H1 (cell line): ENCODE measurements around the gene PAWR. TPM values are rescaled to one million over a fixed set of nuclear protein-coding genes. Genes with fewer than 3 reads are reported as not detected.

Experiments
- BCL11A ChIP-seq, 2 experiments: IDR thresholded peaks; one replicate each; pipeline ENCODE4 v1.6.1; 2011; ENCODE audit warnings: low read depth in 2 of 2, low read length in 2 of 2, mild to moderate bottlenecking in 2 of 2
- CBX5 ChIP-seq: fragments of 300-800, 300-1000 bp; sonication (generic); IDR thresholded peaks from 2 replicates; pipeline ENCODE4 v1.7.1; 2016; ENCODE audit warnings: antibody characterized with exemption, low read length, low read depth
- CTCF ChIP-seq, 3 experiments: IDR thresholded peaks; 1 replicate in 2 of 3; 2 replicates in 1 of 3; pipeline versions ENCODE4 v1.5.1 to v1.6.1; 2011; ENCODE audit warnings: low read length in 3 of 3, mild to moderate bottlenecking in 3 of 3, inconsistent platforms in 2 of 3, low read depth in 1 of 3, moderate library complexity in 1 of 3; ENCODE audit not compliant: insufficient read depth in 1 of 3; ENCODE audit errors: control extremely low read depth in 1 of 3
- E2F6 ChIP-seq: IDR thresholded peaks from 2 replicates; pipeline ENCODE4 v1.6.1; 2012; ENCODE audit warnings: inconsistent platforms
- GTF2F1 ChIP-seq: IDR thresholded peaks from 2 replicates; pipeline ENCODE4 v1.6.1; 2012; ENCODE audit warnings: low read depth, low read length, improper control_type of control experiment, borderline replicate concordance
- NRF1 ChIP-seq: IDR thresholded peaks from 2 replicates; pipeline ENCODE4 v1.6.1; 2011; ENCODE audit warnings: mild to moderate bottlenecking, low read depth, low read length, improper control_type of control experiment
- PHF8 ChIP-seq: fragments of 200-600 bp; sonication (generic); conservative IDR thresholded peaks from 2 replicates; pipeline ENCODE4 v1.7.1; 2012; ENCODE audit warnings: low read depth, mild to moderate bottlenecking, inconsistent platforms, low read length, moderate library complexity
- POU5F1 ChIP-seq: IDR thresholded peaks from 2 replicates; pipeline ENCODE4 v1.6.1; 2011; ENCODE audit warnings: low read depth, mild to moderate bottlenecking, low read length, moderate library complexity
- SP2 ChIP-seq: IDR thresholded peaks from 2 replicates; pipeline ENCODE4 v1.6.1; 2012; ENCODE audit warnings: mild to moderate bottlenecking, low read length, inconsistent platforms
- TEAD4 ChIP-seq: IDR thresholded peaks from 2 replicates; pipeline ENCODE4 v1.6.1; 2012; ENCODE audit warnings: low read depth, low read length, inconsistent platforms, mixed read lengths
- USF2 ChIP-seq: IDR thresholded peaks from 2 replicates; pipeline ENCODE4 v1.6.1; 2011; ENCODE audit warnings: low read length, improper control_type of control experiment
- polyA plus RNA-seq, 7 experiments: library from polyadenylated mRNA; depleted of rRNA in 3 of 7; stranded (reverse) in 5 of 7; unstranded in 2 of 7; fragments of >200 nt in 5 of 7; fragments of 200-250 nt in 2 of 7; gene quantifications; 1 replicate in 5 of 7; 2 replicates in 1 of 7; 4 replicates in 1 of 7; pipeline versions ENCODE4 v1.2.1 to v1.2.3, GENCODE V29; 2011 to 2013; ENCODE audit warnings: missing spikeins in 2 of 7, mixed read lengths in 2 of 7
- total RNA-seq: library from RNA; stranded (reverse); fragmentation: NEBNext Ultra II Directional; extraction: Animal tissue kit (Norgen Biotek cat#: 25700); gene quantifications from 2 replicates; pipeline ENCODE4 v1.2.1, GENCODE V29; 2021

The PAWR gene
- total and polyA plus RNA-seq, 2 of the 8 experiments (the other 6 are each of a cell fraction or from before 2014, with no cell fraction given): 28.3 to 327 TPM

- TF ChIP-seq E2F6: peak; percentile 61; the same call in 1 of the 2 replicates
- TF ChIP-seq TEAD4: peak; percentile 94
- TF ChIP-seq CTCF (IDR thresholded peaks at IDR 0.05; ENCODE audit: control extremely low read depth in 1 of 3, insufficient read depth in 1 of 3, low read depth in 1 of 3, low read length in 3 of 3): peak in 1 of 3 experiments; percentile 37; a peak in 2 of 4 replicates
- TF ChIP-seq BCL11A (IDR thresholded peaks at IDR 0.05; ENCODE audit: low read depth in 2 of 2, low read length in 2 of 2): no peak
- peak; percentile 73 for TF ChIP-seq PHF8
- no peak for TF ChIP-seq POU5F1
- 0 out of 2 replicates have a peak, but pooled peaks have one; percentile 6 for TF ChIP-seq NRF1
- no peak for TF ChIP-seq CBX5
- TF ChIP-seq GTF2F1: no peak; the same call in 1 of the 2 replicates
- TF ChIP-seq SP2: no peak
- TF ChIP-seq USF2: no peak
Observed at GRCh38 chr12:79690638-79691510, at the start of gene PAWR (continued).
